HEK293 (cell line): ENCODE results near the gene SOWAHD.

Experiments
- BCL6B ChIP-seq: fragments of 450-650 bp; formaldehyde crosslinking; IDR thresholded peaks from 2 replicates; pipeline ENCODE4 v1.5.1; 2017; ENCODE audit warnings: missing biosample characterization, missing genetic modification characterization
- ELK4 ChIP-seq: IDR thresholded peaks from 2 replicates; pipeline ENCODE4 v1.6.1; 2011; ENCODE audit warnings: mild to moderate bottlenecking, low read depth, low read length, borderline replicate concordance
- GLI2 ChIP-seq: fragments of 450-650 bp; formaldehyde crosslinking; IDR thresholded peaks from 2 replicates; pipeline ENCODE4; 2017; ENCODE audit warnings: missing biosample characterization, missing genetic modification characterization, low read depth, borderline replicate concordance
- INSM2 ChIP-seq: fragments of 450-650 bp; formaldehyde crosslinking; IDR thresholded peaks from 2 replicates; pipeline ENCODE4 v1.5.1; 2016; ENCODE audit warnings: missing biosample characterization, missing genetic modification characterization
- MYNN ChIP-seq: fragments of 450-650 bp; formaldehyde crosslinking; IDR thresholded peaks from 2 replicates; pipeline ENCODE4 v1.5.1; 2016; ENCODE audit warnings: missing biosample characterization, missing genetic modification characterization, borderline replicate concordance
- MZF1 ChIP-seq: fragments of 450-650 bp; formaldehyde crosslinking; IDR thresholded peaks from 2 replicates; pipeline ENCODE4 v1.5.1; 2017; ENCODE audit warnings: missing biosample characterization, missing genetic modification characterization, borderline replicate concordance
- OVOL3 ChIP-seq: fragments of 450-650 bp; formaldehyde crosslinking; IDR thresholded peaks from 2 replicates; pipeline ENCODE4 v1.5.1; 2016; ENCODE audit warnings: missing biosample characterization, missing genetic modification characterization
- RBAK ChIP-seq: fragments of 450-650 bp; formaldehyde crosslinking; IDR thresholded peaks from 2 replicates; pipeline ENCODE4 v1.5.1; 2016; ENCODE audit warnings: missing biosample characterization, missing genetic modification characterization
- ZFP69B ChIP-seq: fragments of 450-650 bp; formaldehyde crosslinking; IDR thresholded peaks from 2 replicates; pipeline ENCODE4 v1.5.1; 2016; ENCODE audit warnings: missing biosample characterization, missing genetic modification characterization
- ZNF184 ChIP-seq: fragments of 450-650 bp; IDR thresholded peaks from 2 replicates; pipeline ENCODE4 v1.5.1; 2018; ENCODE audit warnings: missing biosample characterization, mild to moderate bottlenecking, missing genetic modification characterization
- ZNF239 ChIP-seq: fragments of 450-650 bp; formaldehyde crosslinking; IDR thresholded peaks from 2 replicates; pipeline ENCODE4 v1.5.1; 2016; ENCODE audit warnings: missing biosample characterization, missing genetic modification characterization
- ZNF274 ChIP-seq, 2 experiments: fragments of 200-500 bp in 1 of 2; fragments of 450-650 bp in 1 of 2; sonication (Bioruptor generic) in 1 of 2; formaldehyde crosslinking in 1 of 2; IDR thresholded peaks; 2 replicates each; pipeline versions ENCODE4 v1.5.1 to v1.6.1; 2014 to 2016; ENCODE audit warnings: borderline replicate concordance in 1 of 2, inconsistent platforms in 1 of 2, low read length in 1 of 2, missing biosample characterization in 1 of 2, missing genetic modification characterization in 1 of 2
- ZNF362 ChIP-seq: fragments of 450-650 bp; formaldehyde crosslinking; IDR thresholded peaks from 2 replicates; pipeline ENCODE4 v1.5.1; 2016; ENCODE audit warnings: missing biosample characterization, missing genetic modification characterization
- ZNF37A ChIP-seq: fragments of 450-650 bp; IDR thresholded peaks from 2 replicates; pipeline ENCODE4 v1.5.1; 2018; ENCODE audit warnings: missing biosample characterization, missing genetic modification characterization
- ZNF423 ChIP-seq: fragments of 450-650 bp; formaldehyde crosslinking; IDR thresholded peaks from 2 replicates; pipeline ENCODE4 v1.5.1; 2016; ENCODE audit warnings: missing biosample characterization, missing genetic modification characterization
- ZNF510 ChIP-seq: fragments of 450-650 bp; formaldehyde crosslinking; IDR thresholded peaks from 2 replicates; pipeline ENCODE4 v1.5.1; 2018; ENCODE audit warnings: mild to moderate bottlenecking, missing genetic modification characterization, missing biosample characterization; ENCODE audit not compliant: insufficient replicate concordance
- ZNF513 ChIP-seq: fragments of 450-650 bp; IDR thresholded peaks from 2 replicates; pipeline ENCODE4 v1.5.1; 2018; ENCODE audit warnings: missing biosample characterization, missing genetic modification characterization
- ZNF548 ChIP-seq: fragments of 450-650 bp; formaldehyde crosslinking; IDR thresholded peaks from 2 replicates; pipeline ENCODE4 v1.5.1; 2016; ENCODE audit warnings: missing biosample characterization, missing genetic modification characterization
- ZNF596 ChIP-seq: fragments of 450-650 bp; IDR thresholded peaks from 2 replicates; pipeline ENCODE4 v1.5.0; 2018; ENCODE audit warnings: missing biosample characterization, mild to moderate bottlenecking, missing genetic modification characterization, moderate library complexity
- ZSCAN23 ChIP-seq: fragments of 450-650 bp; formaldehyde crosslinking; IDR thresholded peaks from 2 replicates; pipeline ENCODE4 v1.5.1; 2016; ENCODE audit warnings: missing biosample characterization, missing genetic modification characterization
- TF ChIP-seq, protein P1 (sequence below): fragments of 450-650 bp; formaldehyde crosslinking; IDR thresholded peaks from 2 replicates; pipeline ENCODE4 v1.5.1; 2016; ENCODE audit warnings: missing biosample characterization, missing genetic modification characterization
- TF ChIP-seq, protein P2 (sequence below): fragments of 450-650 bp; formaldehyde crosslinking; IDR thresholded peaks from 2 replicates; pipeline ENCODE4 v1.5.0; 2017; ENCODE audit warnings: missing biosample characterization, missing genetic modification characterization, borderline replicate concordance
- TF ChIP-seq, protein P3 (sequence below): fragments of 450-650 bp; formaldehyde crosslinking; IDR thresholded peaks from 2 replicates; pipeline ENCODE4 v1.5.1; 2016; ENCODE audit warnings: missing biosample characterization, missing genetic modification characterization, borderline replicate concordance

SOWAHD gene

DNA sequence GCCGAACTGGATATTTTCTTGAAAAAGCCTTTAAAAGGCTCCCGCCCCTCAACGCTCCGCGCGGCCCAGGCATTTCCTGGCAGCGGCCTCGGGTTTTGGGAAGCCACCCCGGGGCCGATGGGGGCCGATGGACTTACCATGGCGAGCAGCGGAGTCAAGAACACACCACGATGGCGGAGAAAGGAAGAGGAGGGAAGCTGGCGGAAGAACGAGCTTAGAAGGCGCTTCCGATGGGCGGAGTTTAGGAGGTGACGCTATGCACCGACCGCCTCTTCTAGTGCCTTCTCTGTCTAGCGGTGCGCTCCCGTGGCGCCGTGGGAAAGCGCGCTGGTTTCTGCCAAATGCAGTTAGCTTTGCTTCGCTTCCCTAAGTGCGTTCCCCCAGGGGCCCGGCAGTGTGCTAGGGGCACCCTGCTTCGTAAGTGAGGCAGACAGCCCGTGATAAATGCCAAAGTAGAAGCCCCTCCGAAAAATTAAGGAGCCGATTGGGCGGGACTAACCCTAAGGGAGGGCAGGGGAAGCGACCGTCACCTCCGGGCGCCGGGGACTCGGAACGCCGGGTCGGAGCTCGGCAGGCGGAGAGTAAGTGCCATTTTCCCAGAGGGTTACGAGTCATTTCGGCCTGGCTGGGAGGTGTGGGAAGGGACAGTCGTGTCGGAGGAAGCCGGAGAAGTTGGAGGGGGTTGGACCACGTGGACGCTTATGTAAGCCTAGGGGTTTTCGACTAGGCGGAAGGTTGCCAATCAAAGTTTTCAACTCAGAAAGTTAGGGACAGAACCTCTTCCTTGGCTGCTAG is 33.2 kb downstream of the SOWAHD start, which contains the start of gene RPL39 (continued):
- TF ChIP-seq ZNF362 = no peak
- TF ChIP-seq, protein P1, sequence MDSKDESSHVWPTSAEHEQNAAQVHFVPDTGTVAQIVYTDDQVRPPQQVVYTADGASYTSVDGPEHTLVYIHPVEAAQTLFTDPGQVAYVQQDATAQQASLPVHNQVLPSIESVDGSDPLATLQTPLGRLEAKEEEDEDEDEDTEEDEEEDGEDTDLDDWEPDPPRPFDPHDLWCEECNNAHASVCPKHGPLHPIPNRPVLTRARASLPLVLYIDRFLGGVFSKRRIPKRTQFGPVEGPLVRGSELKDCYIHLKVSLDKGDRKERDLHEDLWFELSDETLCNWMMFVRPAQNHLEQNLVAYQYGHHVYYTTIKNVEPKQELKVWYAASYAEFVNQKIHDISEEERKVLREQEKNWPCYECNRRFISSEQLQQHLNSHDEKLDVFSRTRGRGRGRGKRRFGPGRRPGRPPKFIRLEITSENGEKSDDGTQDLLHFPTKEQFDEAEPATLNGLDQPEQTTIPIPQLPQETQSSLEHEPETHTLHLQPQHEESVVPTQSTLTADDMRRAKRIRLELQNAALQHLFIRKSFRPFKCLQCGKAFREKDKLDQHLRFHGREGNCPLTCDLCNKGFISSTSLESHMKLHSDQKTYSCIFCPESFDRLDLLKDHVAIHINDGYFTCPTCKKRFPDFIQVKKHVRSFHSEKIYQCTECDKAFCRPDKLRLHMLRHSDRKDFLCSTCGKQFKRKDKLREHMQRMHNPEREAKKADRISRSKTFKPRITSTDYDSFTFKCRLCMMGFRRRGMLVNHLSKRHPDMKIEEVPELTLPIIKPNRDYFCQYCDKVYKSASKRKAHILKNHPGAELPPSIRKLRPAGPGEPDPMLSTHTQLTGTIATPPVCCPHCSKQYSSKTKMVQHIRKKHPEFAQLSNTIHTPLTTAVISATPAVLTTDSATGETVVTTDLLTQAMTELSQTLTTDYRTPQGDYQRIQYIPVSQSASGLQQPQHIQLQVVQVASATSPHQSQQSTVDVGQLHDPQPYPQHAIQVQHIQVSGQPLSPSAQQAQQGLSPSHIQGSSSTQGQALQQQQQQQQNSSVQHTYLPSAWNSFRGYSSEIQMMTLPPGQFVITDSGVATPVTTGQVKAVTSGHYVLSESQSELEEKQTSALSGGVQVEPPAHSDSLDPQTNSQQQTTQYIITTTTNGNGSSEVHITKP = peak; percentile 93
- no peak for TF ChIP-seq ZNF274 (IDR thresholded peaks at IDR 0.05; ENCODE audit: low read length)
- no peak for TF ChIP-seq ZNF274 (tag by site-specific recombination; IDR thresholded peaks at IDR 0.05; ENCODE audit: borderline replicate concordance)
- no peak for TF ChIP-seq ZNF548 (tag by site-specific recombination)
- peak; percentile 84 for TF ChIP-seq ZNF513 (tag by site-specific recombination)
- no peak for TF ChIP-seq ZNF37A (tag by site-specific recombination)
- no peak for TF ChIP-seq ZNF510
- TF ChIP-seq, protein P2, sequence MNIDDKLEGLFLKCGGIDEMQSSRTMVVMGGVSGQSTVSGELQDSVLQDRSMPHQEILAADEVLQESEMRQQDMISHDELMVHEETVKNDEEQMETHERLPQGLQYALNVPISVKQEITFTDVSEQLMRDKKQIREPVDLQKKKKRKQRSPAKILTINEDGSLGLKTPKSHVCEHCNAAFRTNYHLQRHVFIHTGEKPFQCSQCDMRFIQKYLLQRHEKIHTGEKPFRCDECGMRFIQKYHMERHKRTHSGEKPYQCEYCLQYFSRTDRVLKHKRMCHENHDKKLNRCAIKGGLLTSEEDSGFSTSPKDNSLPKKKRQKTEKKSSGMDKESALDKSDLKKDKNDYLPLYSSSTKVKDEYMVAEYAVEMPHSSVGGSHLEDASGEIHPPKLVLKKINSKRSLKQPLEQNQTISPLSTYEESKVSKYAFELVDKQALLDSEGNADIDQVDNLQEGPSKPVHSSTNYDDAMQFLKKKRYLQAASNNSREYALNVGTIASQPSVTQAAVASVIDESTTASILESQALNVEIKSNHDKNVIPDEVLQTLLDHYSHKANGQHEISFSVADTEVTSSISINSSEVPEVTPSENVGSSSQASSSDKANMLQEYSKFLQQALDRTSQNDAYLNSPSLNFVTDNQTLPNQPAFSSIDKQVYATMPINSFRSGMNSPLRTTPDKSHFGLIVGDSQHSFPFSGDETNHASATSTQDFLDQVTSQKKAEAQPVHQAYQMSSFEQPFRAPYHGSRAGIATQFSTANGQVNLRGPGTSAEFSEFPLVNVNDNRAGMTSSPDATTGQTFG (tag by site-specific recombination) = no peak
- peak; percentile 89 for TF ChIP-seq MYNN
- TF ChIP-seq RBAK (tag by site-specific recombination) = no peak
- peak; percentile 88 for TF ChIP-seq ZNF423 (tag by site-specific recombination)
- peak; percentile 14; the same call in 1 of the 2 replicates for TF ChIP-seq INSM2 (tag by site-specific recombination)
- TF ChIP-seq ZNF239 = no peak; the same call in 1 of the 2 replicates
- TF ChIP-seq OVOL3 (tag by site-specific recombination) = no peak
- no peak for TF ChIP-seq BCL6B
- no peak for TF ChIP-seq ZFP69B (tag by site-specific recombination)
- TF ChIP-seq GLI2 (tag by site-specific recombination) = no peak
- no peak for TF ChIP-seq ZNF184 (tag by site-specific recombination)
- TF ChIP-seq, protein P3, sequence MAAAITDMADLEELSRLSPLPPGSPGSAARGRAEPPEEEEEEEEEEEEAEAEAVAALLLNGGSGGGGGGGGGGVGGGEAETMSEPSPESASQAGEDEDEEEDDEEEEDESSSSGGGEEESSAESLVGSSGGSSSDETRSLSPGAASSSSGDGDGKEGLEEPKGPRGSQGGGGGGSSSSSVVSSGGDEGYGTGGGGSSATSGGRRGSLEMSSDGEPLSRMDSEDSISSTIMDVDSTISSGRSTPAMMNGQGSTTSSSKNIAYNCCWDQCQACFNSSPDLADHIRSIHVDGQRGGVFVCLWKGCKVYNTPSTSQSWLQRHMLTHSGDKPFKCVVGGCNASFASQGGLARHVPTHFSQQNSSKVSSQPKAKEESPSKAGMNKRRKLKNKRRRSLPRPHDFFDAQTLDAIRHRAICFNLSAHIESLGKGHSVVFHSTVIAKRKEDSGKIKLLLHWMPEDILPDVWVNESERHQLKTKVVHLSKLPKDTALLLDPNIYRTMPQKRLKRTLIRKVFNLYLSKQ = no peak
- no peak for TF ChIP-seq ZNF596
- no peak for TF ChIP-seq ELK4
- TF ChIP-seq MZF1 = peak; percentile 43; the same call in 1 of the 2 replicates
- TF ChIP-seq ZSCAN23 (tag by site-specific recombination) = no peak
